Fibroblast of villous mesenchyme (primary cell): ENCODE measurements around the gene NTM. TPM values are rescaled to one million over a fixed set of nuclear protein-coding genes. Genes with fewer than 3 reads are reported as not detected.

Experiments used
- DNase-seq: peaks from one replicate; pipeline ENCODE4 v3.0.0-alpha.2; 2010; ENCODE audit warnings: low read depth
- H3K4me3 ChIP-seq: 2 replicates; pipeline ENCODE4 v1.5.1; 2011; ENCODE audit warnings: low read depth, mild to moderate bottlenecking, low read length
- CTCF ChIP-seq: IDR thresholded peaks from 2 replicates; pipeline ENCODE4 v1.5.1; 2012; ENCODE audit warnings: low read depth, mild to moderate bottlenecking, low read length; ENCODE audit not compliant: insufficient read depth
- total RNA-seq: library from RNA; depleted of rRNA; stranded (reverse); fragments of >200 nt; gene quantifications from 2 replicates; pipeline ENCODE4 v1.2.3, GENCODE V29; 2012

Gene NTM
- total RNA-seq, 1 donor, result 7.3 TPM

GRCh38 chr11:132147464-132147863 lies 777.0 kb downstream of the NTM start:
- TF ChIP-seq CTCF, result no peak
- no peak for DNase-seq
- H3K4me3 ChIP-seq, result no peak overlapping the region

GRCh38 chr11:132154781-132155180 lies 784.4 kb downstream of the NTM start:
- H3K4me3 ChIP-seq, result no peak overlapping the region
- no peak for DNase-seq
- TF ChIP-seq CTCF, result no peak

GRCh38 chr11:132158091-132158490 lies 787.7 kb downstream of the NTM start:
- peak; percentile 9 for DNase-seq
- no peak overlapping the region for H3K4me3 ChIP-seq
- TF ChIP-seq CTCF, result peak; percentile 47

- DNase-seq, result no peak
- H3K4me3 ChIP-seq, result no peak overlapping the region
- TF ChIP-seq CTCF, result no peak
These were observed 788.3 kb downstream of the NTM start for GRCh38 chr11:132158696-132159095.

GRCh38 chr11:132161403-132162078 lies 791.1 kb downstream of the NTM start:
- no peak for TF ChIP-seq CTCF
- no peak overlapping the region for H3K4me3 ChIP-seq
- no peak for DNase-seq

- H3K4me3 ChIP-seq, result no peak overlapping the region
- no peak for DNase-seq
- no peak for TF ChIP-seq CTCF
These were observed 798.0 kb downstream of the NTM start for GRCh38 chr11:132168344-132168981.
